Retinal pigment epithelial cell (primary cell): ENCODE data around the gene KLHL29.
A peak's percentile ranks its signal among the peaks of the same experiment; 100 is the strongest.
"Not testable (repeated sequence)": the region's sequence is repeated elsewhere in the genome, so short reads cannot be mapped to it uniquely, and the experiment has no call there.

Source experiments
- DNase-seq: peaks from one replicate; pipeline ENCODE4 v3.0.0-alpha.2; 2010; ENCODE audit warnings: low read depth
- H3K4me3 ChIP-seq: 2 replicates; pipeline ENCODE4 v1.5.1; 2011; ENCODE audit warnings: mild to moderate bottlenecking, low read length, control low read depth, moderate library complexity
- CTCF ChIP-seq: conservative IDR thresholded peaks from 2 replicates; pipeline ENCODE4 v1.5.1; 2011; ENCODE audit warnings: low read depth, low read length, control low read depth, inconsistent platforms

KLHL29 gene

GRCh38 chr2:23386339-23387220, 1.6 kb downstream of the KLHL29 start:
- no peak for DNase-seq
- peak overlapping the region; percentile 91 for H3K4me3 ChIP-seq
- TF ChIP-seq CTCF: peak; percentile 13

GRCh38 chr2:23387221-23387550, 2.2 kb downstream of the KLHL29 start:
- TF ChIP-seq CTCF: no peak
- peak overlapping the region; percentile 91 for H3K4me3 ChIP-seq
- DNase-seq: no peak

DNA sequence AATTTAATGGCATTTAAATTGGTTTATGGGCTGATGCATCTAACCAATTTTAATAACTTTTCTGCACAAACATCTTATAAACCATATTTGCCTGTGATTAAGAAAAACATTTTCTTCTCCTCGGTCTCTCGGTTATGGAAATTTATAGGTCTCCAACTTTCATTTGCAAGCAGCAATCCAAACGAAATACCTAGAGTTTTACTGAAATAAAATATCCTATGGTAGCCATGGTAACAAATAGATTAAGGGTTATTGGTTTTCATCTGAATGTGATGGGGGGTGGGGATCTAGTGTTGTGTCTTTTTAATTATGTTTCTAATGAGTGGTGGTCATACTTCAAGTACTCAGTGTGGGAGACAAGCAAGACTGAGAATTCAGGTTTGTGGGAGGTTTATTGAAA, 2.9 kb downstream of the KLHL29 start:
- TF ChIP-seq CTCF: no peak

GRCh38 chr2:23388294-23388693, 3.3 kb downstream of the KLHL29 start:
- TF ChIP-seq CTCF: no peak
- H3K4me3 ChIP-seq: no peak overlapping the region
- DNase-seq: no peak

More for the DNA sequence above, 2.9 kb downstream of the KLHL29 start:
- no peak for DNase-seq
- H3K4me3 ChIP-seq: peak overlapping the region; percentile 91

DNA sequence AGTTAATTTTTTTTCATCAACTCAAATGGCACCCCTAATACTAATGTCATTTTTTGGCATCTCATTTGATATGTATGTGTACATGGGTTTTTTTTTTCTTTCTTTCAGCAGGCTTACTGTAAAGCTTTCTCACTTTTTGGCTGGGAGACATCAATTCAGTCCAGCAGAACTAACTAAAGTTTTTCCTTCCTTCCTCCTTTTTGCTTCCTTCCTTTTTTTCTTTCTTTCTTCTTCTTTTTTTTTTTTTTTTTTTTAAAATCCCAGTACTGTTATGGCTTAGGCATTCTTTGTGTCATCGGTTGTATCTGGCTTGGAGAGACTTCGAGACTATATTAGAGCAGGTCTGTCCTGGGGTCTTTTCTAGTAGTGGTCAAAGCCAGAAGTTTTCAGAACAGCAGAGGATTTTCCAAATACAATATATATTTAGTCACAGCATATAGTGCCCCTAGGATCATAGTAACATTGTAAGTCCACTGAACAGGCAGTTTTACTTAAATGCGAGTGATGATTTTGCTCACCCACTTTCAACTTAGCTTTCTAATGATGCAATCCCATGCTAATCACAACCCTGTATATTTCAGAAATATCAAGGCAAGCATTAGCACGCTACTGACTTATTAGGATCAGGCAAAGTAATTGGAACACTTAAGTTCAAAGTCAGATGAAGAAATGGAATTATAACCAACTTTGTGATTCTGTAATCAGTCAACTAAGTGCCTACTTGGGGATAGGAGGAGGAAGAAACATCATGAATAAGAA, 4.0 kb downstream of the KLHL29 start:
- TF ChIP-seq CTCF: no peak
- DNase-seq: no peak
- no peak overlapping the region for H3K4me3 ChIP-seq

GRCh38 chr2:23390152-23390551, 5.2 kb downstream of the KLHL29 start:
- no peak for DNase-seq
- no peak for TF ChIP-seq CTCF
- H3K4me3 ChIP-seq: no peak overlapping the region

DNA sequence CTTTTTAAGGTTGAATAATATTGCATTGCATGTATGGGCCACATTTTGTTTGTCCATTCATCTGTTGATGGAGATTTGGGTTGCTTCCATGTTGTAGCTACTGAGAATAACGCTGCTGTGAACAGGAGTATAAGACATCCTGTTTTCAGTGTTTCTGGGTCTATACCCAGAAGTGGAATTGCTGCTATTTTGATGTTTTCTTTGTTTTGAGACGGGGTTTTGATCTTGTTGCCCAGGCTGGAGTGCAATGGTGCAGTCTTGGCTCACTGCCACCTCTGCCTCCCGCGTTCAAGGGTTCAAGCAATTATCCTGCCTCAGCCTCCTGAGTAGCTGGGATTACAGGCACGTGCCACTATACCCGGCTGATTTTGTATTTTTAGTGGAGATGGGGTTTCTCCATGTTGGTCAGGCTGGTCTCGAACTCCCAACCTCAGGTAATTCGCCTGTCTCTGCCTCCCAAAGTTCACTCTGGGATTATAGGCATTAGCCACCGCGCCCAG, 6.3 kb downstream of the KLHL29 start:
- DNase-seq, H3K4me3 ChIP-seq: not testable (repeated sequence)
